OCI-LY3 (cell line): Measurements from ENCODE around the gene CHST11.

Experiments
- EZH2phosphoT487 ChIP-seq: fragments of 200-600 bp; shearing (Covaris generic); IDR thresholded peaks from 2 replicates; pipeline ENCODE4 v1.6.1; 2018; ENCODE audit warnings: antibody characterized with exemption, mixed run types, low read depth
- TF ChIP-seq, protein P1 (sequence below): fragments of 200-600, 300-600 bp; sonication (generic); IDR thresholded peaks from 2 replicates; pipeline ENCODE4 v1.5.1; 2014; ENCODE audit warnings: antibody characterized with exemption, low read length, low read depth

- TF ChIP-seq, protein P1, sequence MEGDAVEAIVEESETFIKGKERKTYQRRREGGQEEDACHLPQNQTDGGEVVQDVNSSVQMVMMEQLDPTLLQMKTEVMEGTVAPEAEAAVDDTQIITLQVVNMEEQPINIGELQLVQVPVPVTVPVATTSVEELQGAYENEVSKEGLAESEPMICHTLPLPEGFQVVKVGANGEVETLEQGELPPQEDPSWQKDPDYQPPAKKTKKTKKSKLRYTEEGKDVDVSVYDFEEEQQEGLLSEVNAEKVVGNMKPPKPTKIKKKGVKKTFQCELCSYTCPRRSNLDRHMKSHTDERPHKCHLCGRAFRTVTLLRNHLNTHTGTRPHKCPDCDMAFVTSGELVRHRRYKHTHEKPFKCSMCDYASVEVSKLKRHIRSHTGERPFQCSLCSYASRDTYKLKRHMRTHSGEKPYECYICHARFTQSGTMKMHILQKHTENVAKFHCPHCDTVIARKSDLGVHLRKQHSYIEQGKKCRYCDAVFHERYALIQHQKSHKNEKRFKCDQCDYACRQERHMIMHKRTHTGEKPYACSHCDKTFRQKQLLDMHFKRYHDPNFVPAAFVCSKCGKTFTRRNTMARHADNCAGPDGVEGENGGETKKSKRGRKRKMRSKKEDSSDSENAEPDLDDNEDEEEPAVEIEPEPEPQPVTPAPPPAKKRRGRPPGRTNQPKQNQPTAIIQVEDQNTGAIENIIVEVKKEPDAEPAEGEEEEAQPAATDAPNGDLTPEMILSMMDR = no peak
- TF ChIP-seq EZH2phosphoT487 = no peak
Observed at GRCh38 chr12:104718304-104718929, 261.7 kb downstream of the CHST11 start.
